HepG2 (cell line): ENCODE results near the gene RNF40. TPM values are rescaled to one million over a fixed set of nuclear protein-coding genes. Genes with fewer than 3 reads are reported as not detected.
A peak's percentile ranks its signal among the peaks of the same experiment; 100 is the strongest.

ENCODE experiments used
- ATF7 ChIP-seq, 2 experiments: fragments of 450-650 bp in 1 of 2; sonication (generic) in 1 of 2; formaldehyde crosslinking in 1 of 2; IDR thresholded peaks; 2 replicates each; pipeline versions ENCODE4 v1.4.0 to v1.6.1; 2016 to 2020; ENCODE audit warnings: antibody characterized with exemption in 1 of 2, mild to moderate bottlenecking in 1 of 2, missing genetic modification reagents in 1 of 2
- BATF2 ChIP-seq: sonication (generic); formaldehyde crosslinking; IDR thresholded peaks from 2 replicates; pipeline ENCODE4 v1.8.0; 2022; ENCODE audit warnings: mild to moderate bottlenecking, missing genetic modification reagents, moderate library complexity
- DZIP1 ChIP-seq: sonication (generic); formaldehyde crosslinking; IDR thresholded peaks from 2 replicates; pipeline ENCODE4 v1.5.0; 2020; ENCODE audit warnings: mild to moderate bottlenecking, missing genetic modification reagents
- HOXA9 ChIP-seq: sonication (generic); formaldehyde crosslinking; IDR thresholded peaks from 2 replicates; pipeline ENCODE4 v1.8.1; 2022; ENCODE audit warnings: missing genetic modification reagents, mild to moderate bottlenecking, moderate library complexity, borderline replicate concordance
- KDM3A ChIP-seq: IDR thresholded peaks from 2 replicates; pipeline ENCODE4 v1.6.1; 2018; ENCODE audit warnings: low read depth, missing compliant biosample characterization
- TBP ChIP-seq: sonication (generic); formaldehyde crosslinking; IDR thresholded peaks from 2 replicates; pipeline ENCODE4 v1.5.0; 2020; ENCODE audit warnings: missing genetic modification reagents
- TCF12 ChIP-seq, 2 experiments: fragments of 450-650 bp in 1 of 2; sonication (generic) in 1 of 2; formaldehyde crosslinking in 1 of 2; IDR thresholded peaks; 2 replicates each; pipeline versions ENCODE4 v1.6.1 to v1.8.0; 2017 to 2022; ENCODE audit warnings: antibody characterized with exemption in 1 of 2, mild to moderate bottlenecking in 1 of 2, missing genetic modification reagents in 1 of 2, moderate library complexity in 1 of 2
- ZBTB14 ChIP-seq: sonication (generic); formaldehyde crosslinking; IDR thresholded peaks from 2 replicates; pipeline ENCODE4 v1.4.0; 2020; ENCODE audit warnings: missing genetic modification reagents
- ZBTB7A ChIP-seq: sonication (generic); formaldehyde crosslinking; IDR thresholded peaks from 2 replicates; pipeline ENCODE4 v1.8.0; 2022; ENCODE audit warnings: mild to moderate bottlenecking, missing genetic modification reagents
- ZNF160 ChIP-seq: sonication (generic); formaldehyde crosslinking; IDR thresholded peaks from 2 replicates; pipeline ENCODE4 v1.8.0; 2022; ENCODE audit warnings: mild to moderate bottlenecking, inconsistent platforms, missing genetic modification reagents
- ZNF503 ChIP-seq: sonication (generic); formaldehyde crosslinking; IDR thresholded peaks from 2 replicates; pipeline ENCODE4 v1.4.0; 2020; ENCODE audit warnings: missing genetic modification reagents
- ZNF577 ChIP-seq: sonication (generic); formaldehyde crosslinking; IDR thresholded peaks from 2 replicates; pipeline ENCODE4 v1.4.0; 2020; ENCODE audit warnings: mild to moderate bottlenecking, low read depth, missing genetic modification reagents, borderline replicate concordance
- ZSCAN12 ChIP-seq: sonication (generic); formaldehyde crosslinking; IDR thresholded peaks from 2 replicates; pipeline ENCODE4 v1.9.0; 2021; ENCODE audit warnings: mild to moderate bottlenecking, missing genetic modification reagents
- polyA plus RNA-seq, 8 experiments: library from polyadenylated mRNA; depleted of rRNA in 3 of 8; stranded (reverse) in 7 of 8; unstranded in 1 of 8; fragments of >200 nt; fragmentation: Illumina TruSeq in 4 of 8; extraction: Trizol in 4 of 8; gene quantifications; 2 replicates each; pipeline versions ENCODE4 v1.2.1 to v1.2.3, GENCODE V29; 2011 to 2016; ENCODE audit warnings: low read depth in 4 of 8, missing spikeins in 1 of 8, mixed read lengths in 1 of 8; ENCODE audit not compliant: insufficient read depth in 1 of 8
- total RNA-seq, 5 experiments: library from RNA; depleted of rRNA; stranded (reverse); fragments of >200 nt; fragmentation: Illumina TruSeq; extraction: Trizol; gene quantifications; 2 replicates each; pipeline ENCODE4 v1.2.3, GENCODE V29; 2016; ENCODE audit warnings: low read depth in 1 of 5
- TF ChIP-seq, protein P1 (sequence below): sonication (generic); formaldehyde crosslinking; IDR thresholded peaks from 2 replicates; pipeline ENCODE4 v1.5.0; 2020; ENCODE audit warnings: mild to moderate bottlenecking, missing genetic modification reagents, borderline replicate concordance

Gene RNF40
- total and polyA plus RNA-seq, 2 of the 13 experiments (the other 11 are each of a cell fraction or from before 2014, with no cell fraction given): 84.0 to 85.6 TPM

- TF ChIP-seq ATF7 (IDR thresholded peaks at IDR 0.05) (no peak), ATF7 (CRISPR knock-in tag; IDR thresholded peaks at IDR 0.05) (0 out of 2 replicates have a peak, but pooled peaks have one; percentile 13), KDM3A (CRISPR knock-in tag) (no peak), HOXA9 (CRISPR knock-in tag) (0 out of 2 replicates have a peak, but pooled peaks have one; percentile 6), BATF2 (0 out of 2 replicates have a peak, but pooled peaks have one; percentile 6), ZBTB14 (CRISPR knock-in tag) (0 out of 2 replicates have a peak, but pooled peaks have one; percentile 8), DZIP1 (peak; percentile 21; the same call in 1 of the 2 replicates), TCF12 (IDR thresholded peaks at IDR 0.05) (no peak), TCF12 (CRISPR knock-in tag; IDR thresholded peaks at IDR 0.05) (no peak), ZNF160 (0 out of 2 replicates have a peak, but pooled peaks have one; percentile 53), ZNF577 (CRISPR knock-in tag) (no peak), ZSCAN12 (peak; percentile 45; the same call in 1 of the 2 replicates), ZBTB7A (CRISPR knock-in tag) (peak; percentile 77), ZNF503 (CRISPR knock-in tag) (0 out of 2 replicates have a peak, but pooled peaks have one; percentile 39), TBP (CRISPR knock-in tag) (0 out of 2 replicates have a peak, but pooled peaks have one; percentile 92)
- TF ChIP-seq, protein P1, sequence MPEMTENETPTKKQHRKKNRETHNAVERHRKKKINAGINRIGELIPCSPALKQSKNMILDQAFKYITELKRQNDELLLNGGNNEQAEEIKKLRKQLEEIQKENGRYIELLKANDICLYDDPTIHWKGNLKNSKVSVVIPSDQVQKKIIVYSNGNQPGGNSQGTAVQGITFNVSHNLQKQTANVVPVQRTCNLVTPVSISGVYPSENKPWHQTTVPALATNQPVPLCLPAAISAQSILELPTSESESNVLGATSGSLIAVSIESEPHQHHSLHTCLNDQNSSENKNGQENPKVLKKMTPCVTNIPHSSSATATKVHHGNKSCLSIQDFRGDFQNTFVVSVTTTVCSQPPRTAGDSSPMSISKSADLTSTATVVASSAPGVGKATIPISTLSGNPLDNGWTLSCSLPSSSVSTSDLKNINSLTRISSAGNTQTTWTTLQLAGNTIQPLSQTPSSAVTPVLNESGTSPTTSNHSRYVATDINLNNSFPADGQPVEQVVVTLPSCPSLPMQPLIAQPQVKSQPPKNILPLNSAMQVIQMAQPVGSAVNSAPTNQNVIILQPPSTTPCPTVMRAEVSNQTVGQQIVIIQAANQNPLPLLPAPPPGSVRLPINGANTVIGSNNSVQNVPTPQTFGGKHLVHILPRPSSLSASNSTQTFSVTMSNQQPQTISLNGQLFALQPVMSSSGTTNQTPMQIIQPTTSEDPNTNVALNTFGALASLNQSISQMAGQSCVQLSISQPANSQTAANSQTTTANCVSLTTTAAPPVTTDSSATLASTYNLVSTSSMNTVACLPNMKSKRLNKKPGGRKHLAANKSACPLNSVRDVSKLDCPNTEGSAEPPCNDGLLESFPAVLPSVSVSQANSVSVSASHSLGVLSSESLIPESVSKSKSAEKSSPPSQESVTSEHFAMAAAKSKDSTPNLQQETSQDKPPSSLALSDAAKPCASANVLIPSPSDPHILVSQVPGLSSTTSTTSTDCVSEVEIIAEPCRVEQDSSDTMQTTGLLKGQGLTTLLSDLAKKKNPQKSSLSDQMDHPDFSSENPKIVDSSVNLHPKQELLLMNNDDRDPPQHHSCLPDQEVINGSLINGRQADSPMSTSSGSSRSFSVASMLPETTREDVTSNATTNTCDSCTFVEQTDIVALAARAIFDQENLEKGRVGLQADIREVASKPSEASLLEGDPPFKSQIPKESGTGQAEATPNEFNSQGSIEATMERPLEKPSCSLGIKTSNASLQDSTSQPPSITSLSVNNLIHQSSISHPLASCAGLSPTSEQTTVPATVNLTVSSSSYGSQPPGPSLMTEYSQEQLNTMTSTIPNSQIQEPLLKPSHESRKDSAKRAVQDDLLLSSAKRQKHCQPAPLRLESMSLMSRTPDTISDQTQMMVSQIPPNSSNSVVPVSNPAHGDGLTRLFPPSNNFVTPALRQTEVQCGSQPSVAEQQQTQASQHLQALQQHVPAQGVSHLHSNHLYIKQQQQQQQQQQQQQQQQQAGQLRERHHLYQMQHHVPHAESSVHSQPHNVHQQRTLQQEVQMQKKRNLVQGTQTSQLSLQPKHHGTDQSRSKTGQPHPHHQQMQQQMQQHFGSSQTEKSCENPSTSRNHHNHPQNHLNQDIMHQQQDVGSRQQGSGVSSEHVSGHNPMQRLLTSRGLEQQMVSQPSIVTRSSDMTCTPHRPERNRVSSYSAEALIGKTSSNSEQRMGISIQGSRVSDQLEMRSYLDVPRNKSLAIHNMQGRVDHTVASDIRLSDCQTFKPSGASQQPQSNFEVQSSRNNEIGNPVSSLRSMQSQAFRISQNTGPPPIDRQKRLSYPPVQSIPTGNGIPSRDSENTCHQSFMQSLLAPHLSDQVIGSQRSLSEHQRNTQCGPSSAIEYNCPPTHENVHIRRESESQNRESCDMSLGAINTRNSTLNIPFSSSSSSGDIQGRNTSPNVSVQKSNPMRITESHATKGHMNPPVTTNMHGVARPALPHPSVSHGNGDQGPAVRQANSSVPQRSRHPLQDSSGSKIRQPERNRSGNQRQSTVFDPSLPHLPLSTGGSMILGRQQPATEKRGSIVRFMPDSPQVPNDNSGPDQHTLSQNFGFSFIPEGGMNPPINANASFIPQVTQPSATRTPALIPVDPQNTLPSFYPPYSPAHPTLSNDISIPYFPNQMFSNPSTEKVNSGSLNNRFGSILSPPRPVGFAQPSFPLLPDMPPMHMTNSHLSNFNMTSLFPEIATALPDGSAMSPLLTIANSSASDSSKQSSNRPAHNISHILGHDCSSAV (CRISPR knock-in tag): no peak
Measured at GRCh38 chr16:30775131-30775391, 12.9 kb downstream of the RNF40 start (continued).
